SK-N-SH treated with all-trans-retinoic acid at 6 μM for 48 hours (cell line): ENCODE measurements around the gene PCNA.
"Not testable (repeated sequence)": the region's sequence is repeated elsewhere in the genome, so short reads cannot be mapped to it uniquely, and the experiment has no call there.

Experiments
- ATAC-seq: fragments of 200-7000 bp; cut with Tn5 transposase; 3 replicates; pipeline ENCODE4 v1.9.1; 2020; ENCODE audit warnings: mild to moderate bottlenecking, moderate library complexity
- ARNTL ChIP-seq: fragments of 450-650 bp; formaldehyde crosslinking; IDR thresholded peaks from 2 replicates; pipeline ENCODE4 v1.5.0; 2020; ENCODE audit warnings: low read depth, mild to moderate bottlenecking, moderate library complexity, borderline replicate concordance
- BACH2 ChIP-seq: fragments of 250-450 bp; sonication (Bioruptor Pico); IDR thresholded peaks from 2 replicates; pipeline ENCODE4 v1.9.0; 2021; ENCODE audit warnings: mild to moderate bottlenecking, borderline replicate concordance
- CREB5 ChIP-seq: fragments of 250-450 bp; sonication (Bioruptor Pico); IDR thresholded peaks from 2 replicates; pipeline ENCODE4 v1.5.1; 2020; ENCODE audit warnings: low read depth, mild to moderate bottlenecking, moderate library complexity
- CSDC2 ChIP-seq: fragments of 250-450 bp; sonication (Bioruptor Pico); IDR thresholded peaks from 2 replicates; pipeline ENCODE4 v1.5.0; 2020; ENCODE audit warnings: mild to moderate bottlenecking, moderate library complexity
- CSRNP3 ChIP-seq: fragments of 250-450 bp; sonication (Bioruptor Pico); IDR thresholded peaks from 2 replicates; pipeline ENCODE4 v1.5.1; 2021; ENCODE audit warnings: mild to moderate bottlenecking, moderate library complexity
- ESRRG ChIP-seq: fragments of 250-450 bp; sonication (Bioruptor Pico); IDR thresholded peaks from 2 replicates; pipeline ENCODE4 v1.6.1; 2021; ENCODE audit warnings: mild to moderate bottlenecking
- GLIS3 ChIP-seq: fragments of 250-450 bp; sonication (Bioruptor Pico); IDR thresholded peaks from 2 replicates; pipeline ENCODE4 v1.5.0; 2020; ENCODE audit warnings: mild to moderate bottlenecking, moderate library complexity
- ISL1 ChIP-seq: fragments of 250-450 bp; sonication (Bioruptor Pico); IDR thresholded peaks from 2 replicates; pipeline ENCODE4 v2.1.2; 2022; ENCODE audit warnings: mild to moderate bottlenecking, moderate library complexity
- OSR1 ChIP-seq: fragments of 250-450 bp; sonication (Bioruptor Pico); IDR thresholded peaks from 2 replicates; pipeline ENCODE4 v1.8.0; 2022; ENCODE audit warnings: moderate library complexity, mild to moderate bottlenecking, inconsistent platforms
- PATZ1 ChIP-seq: fragments of 250-450 bp; sonication (Bioruptor Pico); IDR thresholded peaks from 2 replicates; pipeline ENCODE4 v1.8.0; 2020; ENCODE audit warnings: mild to moderate bottlenecking, moderate library complexity, borderline replicate concordance
- POU6F1 ChIP-seq: fragments of 250-450 bp; sonication (Bioruptor Pico); IDR thresholded peaks from 2 replicates; pipeline ENCODE4 v1.8.0; 2021; ENCODE audit warnings: low read depth, mild to moderate bottlenecking, moderate library complexity, borderline replicate concordance
- PPARA ChIP-seq: fragments of 250-450 bp; sonication (Bioruptor Pico); IDR thresholded peaks from 2 replicates; pipeline ENCODE4 v1.5.0; 2020; ENCODE audit warnings: mild to moderate bottlenecking, borderline replicate concordance
- RARB ChIP-seq: fragments of 250-450 bp; sonication (Bioruptor Pico); IDR thresholded peaks from 2 replicates; pipeline ENCODE4 v1.8.0; 2021; ENCODE audit warnings: mild to moderate bottlenecking, moderate library complexity
- SNAI2 ChIP-seq: fragments of 250-450 bp; sonication (Bioruptor Pico); IDR thresholded peaks from 2 replicates; pipeline ENCODE4 v1.5.0; 2020; ENCODE audit warnings: mild to moderate bottlenecking, moderate library complexity
- TCF4 ChIP-seq: fragments of 250-450 bp; sonication (Bioruptor Pico); IDR thresholded peaks from 2 replicates; pipeline ENCODE4 v1.8.0; 2021; ENCODE audit warnings: mild to moderate bottlenecking, moderate library complexity, borderline replicate concordance
- TOX ChIP-seq: fragments of 250-450 bp; sonication (Bioruptor Pico); IDR thresholded peaks from 2 replicates; pipeline ENCODE4 v1.8.0; 2021; ENCODE audit warnings: mild to moderate bottlenecking, moderate library complexity, borderline replicate concordance
- TSHZ2 ChIP-seq: fragments of 250-450 bp; sonication (Bioruptor Pico); IDR thresholded peaks from 2 replicates; pipeline ENCODE4 v1.5.0; 2020; ENCODE audit warnings: mild to moderate bottlenecking, moderate library complexity
- ZC3H10 ChIP-seq: fragments of 250-450 bp; sonication (Bioruptor Pico); IDR thresholded peaks from 2 replicates; pipeline ENCODE4 v1.5.1; 2021; ENCODE audit warnings: mild to moderate bottlenecking, moderate library complexity
- ZFP30 ChIP-seq: fragments of 450-650 bp; formaldehyde crosslinking; IDR thresholded peaks from 2 replicates; pipeline ENCODE4 v1.5.0; 2022; ENCODE audit warnings: mild to moderate bottlenecking, moderate library complexity
- ZNF565 ChIP-seq: fragments of 450-650 bp; formaldehyde crosslinking; conservative IDR thresholded peaks from 2 replicates; pipeline ENCODE4 v1.5.0; 2020; ENCODE audit warnings: low read depth, mild to moderate bottlenecking, moderate library complexity
- ZNF70 ChIP-seq: fragments of 450-650 bp; formaldehyde crosslinking; IDR thresholded peaks from 2 replicates; pipeline ENCODE4 v1.5.0; 2020; ENCODE audit warnings: mild to moderate bottlenecking, moderate library complexity
- ZNF8 ChIP-seq: fragments of 450-650 bp; formaldehyde crosslinking; IDR thresholded peaks from 2 replicates; pipeline ENCODE4 v1.5.0; 2020; ENCODE audit warnings: mild to moderate bottlenecking, moderate library complexity

The PCNA gene

GRCh38 chr20:5071942-5072341 is 47.8 kb downstream of the PCNA start:
- not testable (repeated sequence) for ATAC-seq

GRCh38 chr20:5070570-5070969 is 49.2 kb downstream of the PCNA start:
- ATAC-seq: no peak
- TF ChIP-seq TSHZ2: no peak
- TF ChIP-seq ZNF565: no peak
- TF ChIP-seq GLIS3 (CRISPR knock-in tag): no peak
- no peak for TF ChIP-seq TOX (CRISPR knock-in tag)
- TF ChIP-seq TCF4 (CRISPR knock-in tag): no peak
- TF ChIP-seq ARNTL (CRISPR knock-in tag): no peak
- TF ChIP-seq CSDC2 (CRISPR knock-in tag): no peak
- no peak for TF ChIP-seq ZFP30 (CRISPR knock-in tag)
- TF ChIP-seq POU6F1: no peak
- no peak for TF ChIP-seq CSRNP3
- TF ChIP-seq RARB (CRISPR knock-in tag): no peak
- no peak for TF ChIP-seq ESRRG (CRISPR knock-in tag)
- TF ChIP-seq ZNF70: no peak
- no peak for TF ChIP-seq ZC3H10
- TF ChIP-seq PPARA (CRISPR knock-in tag): no peak
- no peak for TF ChIP-seq OSR1 (CRISPR knock-in tag)
- no peak for TF ChIP-seq SNAI2 (CRISPR knock-in tag)

GRCh38 chr20:5070081-5070480 is 49.7 kb downstream of the PCNA start:
- no peak for ATAC-seq
- TF ChIP-seq POU6F1 (no peak), SNAI2 (CRISPR knock-in tag) (no peak), ZNF8 (CRISPR knock-in tag) (no peak), OSR1 (CRISPR knock-in tag) (no peak), TSHZ2 (no peak), BACH2 (CRISPR knock-in tag) (no peak), ZC3H10 (no peak), PATZ1 (no peak), CSDC2 (CRISPR knock-in tag) (no peak), ARNTL (CRISPR knock-in tag) (no peak), ZNF70 (no peak), GLIS3 (CRISPR knock-in tag) (no peak), ISL1 (CRISPR knock-in tag) (no peak), ESRRG (CRISPR knock-in tag) (no peak), CREB5 (no peak)
